Kidney (tissue), 14 donors: ENCODE results near the gene C1orf52. TPM values are rescaled to one million over a fixed set of nuclear protein-coding genes. Genes with fewer than 3 reads are reported as not detected.

Experiments
- DNase-seq, 5 donors: peaks; one replicate each; pipeline ENCODE4 v3.0.0-alpha.2; 2013 to 2020
- FAIRE-seq: peaks from 2 replicates; lab custom pipeline; 2012; peaks lifted over from hg19 to GRCh38; lab: Jason Lieb, UNC
- H3K27ac ChIP-seq, 2 donors: one replicate each; pipeline ENCODE4 v1.7.0; 2013; ENCODE audit warnings: low read depth in 2 of 2, low read length in 2 of 2, inconsistent platforms in 1 of 2
- H3K27me3 ChIP-seq: one replicate; pipeline ENCODE4 v1.7.1; 2013; ENCODE audit warnings: low read length, inconsistent platforms; ENCODE audit not compliant: control insufficient read depth, insufficient read depth
- H3K36me3 ChIP-seq, 3 donors: one replicate each; pipeline versions ENCODE4 v1.7.0 to v1.7.1; 2013; ENCODE audit warnings: low read length in 3 of 3, control low read depth in 1 of 3, inconsistent platforms in 1 of 3; ENCODE audit not compliant: insufficient read depth in 3 of 3, control insufficient read depth in 2 of 3
- H3K4me1 ChIP-seq, 3 donors: one replicate each; pipeline versions ENCODE4 v1.7.0 to v1.7.1; 2013; ENCODE audit warnings: low read length in 3 of 3, inconsistent platforms in 1 of 3, low read depth in 1 of 3; ENCODE audit not compliant: control insufficient read depth in 2 of 3, insufficient read depth in 2 of 3
- H3K4me3 ChIP-seq, 3 donors: one replicate each; pipeline versions ENCODE4 v1.7.0 to v1.8.1; 2013; ENCODE audit warnings: low read length in 3 of 3, control low read depth in 1 of 3, inconsistent platforms in 1 of 3
- H3K9ac ChIP-seq, 3 donors: one replicate each; pipeline versions ENCODE4 v1.7.0 to v1.7.1; 2013; ENCODE audit warnings: low read length in 3 of 3, control low read depth in 1 of 3, inconsistent platforms in 1 of 3
- H3K9me3 ChIP-seq, 3 donors: one replicate each; pipeline versions ENCODE4 v1.7.0 to v1.7.1; 2013; ENCODE audit warnings: low read length in 3 of 3, control low read depth in 1 of 3, inconsistent platforms in 1 of 3; ENCODE audit not compliant: control insufficient read depth in 2 of 3, insufficient read depth in 1 of 3
- intact Hi-C: fragments of 100-400 bp; cut with DNase I; formaldehyde crosslinking; loops from one replicate; pipeline ENCODE4 v1.11.1; 2022
- polyA plus RNA-seq: library from polyadenylated mRNA; stranded (reverse); fragments of 350-450 nt; fragmentation: Illumina TruSeq; extraction: RNeasy Lipid Tissue Mini Kit (QIAGEN cat#74804); gene quantifications from one replicate; pipeline ENCODE4 v1.2.3, GENCODE V29; 2014; ENCODE audit warnings: low read depth, low replicate concordance; ENCODE audit not compliant: insufficient read depth
- total RNA-seq: library from RNA; stranded (reverse); fragmentation: NEBNext Ultra II Directional; extraction: Animal tissue kit (Norgen Biotek cat#: 25700); gene quantifications from one replicate; pipeline ENCODE4 v1.2.1, GENCODE V29; 2021
- TF ChIP-seq, protein P1 (sequence below): IDR thresholded peaks from 3 replicates; pipeline ENCODE4 v1.5.1; 2012; ENCODE audit warnings: mild to moderate bottlenecking, moderate library complexity, borderline replicate concordance; ENCODE audit not compliant: insufficient read depth; ENCODE audit errors: extremely low read depth
- donor health status: control.
- donor health status: control.
- donor health status: control.
- donor health status: control.
- donor health status: control.
- donor health status: DM: yes; HTN: yes; CAD: no.
- donor health status: Normal renal cell carcinoma (clear cell type).

Gene C1orf52
- total and polyA plus RNA-seq, 2 donors from 2014 or later = 15.0 to 18.7 TPM

DNA sequence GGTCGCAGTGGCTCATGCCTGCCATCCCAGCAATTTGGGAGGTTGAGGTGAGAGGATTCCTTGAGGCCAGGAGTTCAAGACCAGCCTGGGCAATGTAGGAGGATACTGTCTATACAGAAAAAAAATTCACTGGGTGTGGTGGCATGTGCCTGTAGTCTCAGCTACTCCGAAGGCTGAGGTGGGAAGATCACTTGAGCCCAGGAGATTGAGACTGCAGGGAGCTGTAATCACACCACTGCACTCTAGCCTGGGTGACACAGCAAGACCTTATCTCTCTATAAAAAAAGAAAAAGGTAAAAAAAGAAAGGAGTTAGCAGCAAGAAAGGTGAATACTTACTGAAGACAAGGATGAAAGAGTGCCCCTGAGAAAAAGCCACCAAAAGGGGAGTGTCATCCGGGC lies 40.7 kb upstream of the C1orf52 start:
- H3K27ac ChIP-seq = no peak overlapping the region
- TF ChIP-seq, protein P1, sequence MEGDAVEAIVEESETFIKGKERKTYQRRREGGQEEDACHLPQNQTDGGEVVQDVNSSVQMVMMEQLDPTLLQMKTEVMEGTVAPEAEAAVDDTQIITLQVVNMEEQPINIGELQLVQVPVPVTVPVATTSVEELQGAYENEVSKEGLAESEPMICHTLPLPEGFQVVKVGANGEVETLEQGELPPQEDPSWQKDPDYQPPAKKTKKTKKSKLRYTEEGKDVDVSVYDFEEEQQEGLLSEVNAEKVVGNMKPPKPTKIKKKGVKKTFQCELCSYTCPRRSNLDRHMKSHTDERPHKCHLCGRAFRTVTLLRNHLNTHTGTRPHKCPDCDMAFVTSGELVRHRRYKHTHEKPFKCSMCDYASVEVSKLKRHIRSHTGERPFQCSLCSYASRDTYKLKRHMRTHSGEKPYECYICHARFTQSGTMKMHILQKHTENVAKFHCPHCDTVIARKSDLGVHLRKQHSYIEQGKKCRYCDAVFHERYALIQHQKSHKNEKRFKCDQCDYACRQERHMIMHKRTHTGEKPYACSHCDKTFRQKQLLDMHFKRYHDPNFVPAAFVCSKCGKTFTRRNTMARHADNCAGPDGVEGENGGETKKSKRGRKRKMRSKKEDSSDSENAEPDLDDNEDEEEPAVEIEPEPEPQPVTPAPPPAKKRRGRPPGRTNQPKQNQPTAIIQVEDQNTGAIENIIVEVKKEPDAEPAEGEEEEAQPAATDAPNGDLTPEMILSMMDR = no peak
- FAIRE-seq (no peak), DNase-seq (no peak)
- intact Hi-C loops = loop anchor here (5.0 to 10.0 kb wide), 2 partner anchors 205 to 392 kb away; no protein-coding TSS in a partner anchor
- H3K4me3 ChIP-seq = no peak overlapping the region
- no peaks in the 10 kb centered on the region for H3K27me3 ChIP-seq
- H3K4me1 ChIP-seq = peaks cover 0 to 7% (median 2%) of the 10 kb centered on the region in 3 donors
- H3K36me3 ChIP-seq = no peaks in the 10 kb centered on the region
- H3K9me3 ChIP-seq = no peaks in the 10 kb centered on the region
- H3K9ac ChIP-seq = no peak overlapping the region

DNA sequence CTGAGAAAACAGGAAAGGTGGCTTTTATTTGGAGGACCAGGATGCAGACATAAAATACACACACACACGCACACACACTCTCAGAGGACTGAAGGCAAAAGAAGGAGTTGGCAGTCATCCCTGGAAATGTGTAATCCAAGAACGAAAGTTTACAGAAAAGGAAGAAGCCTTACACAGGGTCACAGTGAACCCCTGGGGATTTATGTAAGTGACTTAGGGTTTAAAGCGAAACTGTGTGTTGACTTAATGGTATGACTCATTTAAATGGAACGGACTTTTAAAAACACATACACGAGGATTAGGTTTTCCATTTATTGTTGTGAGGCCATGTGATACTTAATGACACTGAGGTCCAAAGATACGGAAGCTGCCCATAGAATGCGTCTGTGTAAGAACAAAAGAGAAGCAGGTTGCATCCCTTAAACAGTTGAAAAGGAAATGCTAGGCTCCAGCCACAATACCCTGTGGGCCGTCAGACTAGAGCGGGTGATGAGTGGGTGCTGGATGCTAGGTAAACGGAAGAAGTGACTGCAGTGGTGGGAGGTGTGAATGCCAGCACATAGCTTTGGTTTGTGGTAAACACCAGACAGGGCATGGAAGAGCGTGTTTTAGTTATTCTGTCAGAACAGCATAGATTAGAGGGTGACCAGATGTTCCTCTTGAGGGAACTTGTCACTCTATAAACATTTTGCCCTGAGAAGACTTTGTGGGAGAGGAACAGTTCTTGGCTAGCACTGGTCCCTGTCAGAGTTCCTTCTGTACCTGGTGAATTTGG lies 38.6 kb upstream of the C1orf52 start:
- peak; percentile 96 for FAIRE-seq
- TF ChIP-seq, protein P1 = no peak
- no peaks in the 10 kb centered on the region for H3K27me3 ChIP-seq
- DNase-seq = peak in 3 of 5 donors; percentile 29 to 94 (median 78)
- peak overlapping the region; percentile 0 to 36 (median 20) for H3K4me3 ChIP-seq
- peak overlapping the region in 1 of 3 donors; percentile 57 for H3K9ac ChIP-seq
- no peaks in the 10 kb centered on the region for H3K9me3 ChIP-seq
- peak overlapping the region; percentile 64 to 82 for H3K27ac ChIP-seq
- no peaks in the 10 kb centered on the region for H3K36me3 ChIP-seq
- intact Hi-C loops = no loop called here
- peaks cover 0 to 7% (median 2%) of the 10 kb centered on the region in 3 donors for H3K4me1 ChIP-seq

GRCh38 chr1:85297538-85297854 lies 38.0 kb upstream of the C1orf52 start:
- Histone ChIP-seq H3K4me1 (peaks cover 0 to 7% (median 2%) of the 10 kb centered on the region in 3 donors), H3K27me3 (no peaks in the 10 kb centered on the region), H3K27ac (peak overlapping the region; percentile 64 to 82), H3K9me3 (no peaks in the 10 kb centered on the region), H3K36me3 (no peaks in the 10 kb centered on the region), H3K4me3 (peak overlapping the region in 1 of 3 donors; percentile 36), H3K9ac (no peak overlapping the region)
- TF ChIP-seq, protein P1 = no peak
- intact Hi-C loops = no loop called here
- no peak for FAIRE-seq
- no peak for DNase-seq
